Measurements from ENCODE around the gene COL24A1. TPM values are rescaled to one million over a fixed set of nuclear protein-coding genes. Genes with fewer than 3 reads are reported as not detected.
A peak's percentile ranks its signal among the peaks of the same experiment; 100 is the strongest.

The COL24A1 gene
- total and polyA plus RNA-seq, 2 of the 8 experiments (the other 6 are each of a cell fraction or from before 2014, with no cell fraction given), result 0.23 to 1.1 TPM

DNA sequence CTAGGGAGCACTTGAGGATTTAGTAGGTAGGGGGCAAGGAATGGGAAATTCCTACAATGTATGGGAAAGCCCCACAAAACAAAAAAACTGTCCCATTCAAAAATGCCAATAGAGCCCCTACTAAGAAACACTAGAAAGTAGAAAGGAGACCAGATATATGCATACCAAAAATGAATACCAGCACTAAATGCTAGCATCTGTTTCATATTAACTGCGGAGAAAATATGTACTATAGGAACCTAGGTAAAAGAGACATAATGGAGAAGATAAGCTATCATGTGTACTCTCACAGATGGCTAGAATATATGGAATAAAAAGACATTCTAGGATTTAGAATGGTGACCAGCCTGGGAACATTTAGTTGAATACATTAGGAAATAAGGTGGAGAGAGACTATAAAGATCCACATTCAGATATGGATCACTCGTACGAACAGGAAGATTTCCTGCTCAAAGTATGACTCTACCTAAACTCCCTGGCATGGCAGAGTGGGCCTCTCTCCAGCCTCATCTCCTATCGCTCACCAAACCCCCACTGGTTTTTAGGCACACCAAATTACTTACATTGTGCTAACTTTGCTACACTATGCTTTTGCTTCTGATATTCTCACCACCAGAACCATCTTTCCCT, 466.7 kb downstream of the COL24A1 start:
- H3K4me2 ChIP-seq (ENCODE audit: insufficient read depth in 1 of 2, low read depth in 2 of 2, low read length in 2 of 2), result no peak overlapping the region
- no peak overlapping the region for H3K18ac ChIP-seq (ENCODE audit: extremely low read depth, low read length)
- H3K27me3 ChIP-seq (replicated peaks in 1 of 4; ENCODE audit: control insufficient read depth in 3 of 4, extremely low read depth in 1 of 4, insufficient read depth in 3 of 4, low read length in 3 of 4), result no peaks in the 10 kb centered on the region
- no peaks in the 10 kb centered on the region for H3K4me1 ChIP-seq (replicated peaks in 1 of 4; ENCODE audit: control insufficient read depth in 3 of 4, insufficient read depth in 4 of 4, low read length in 3 of 4)
- no peak overlapping the region for H2BK20ac ChIP-seq (ENCODE audit: low read length)
- H4K8ac ChIP-seq (ENCODE audit: extremely low read depth, insufficient read depth, low read length), result no peak overlapping the region
- H3K23me2 ChIP-seq (ENCODE audit: low read depth, low read length), result no peaks in the 10 kb centered on the region
- no peaks in the 10 kb centered on the region; a peak in 1 of 4 replicates for H3K79me2 ChIP-seq (ENCODE audit: control insufficient read depth in 1 of 2, insufficient read depth in 2 of 2, low read length in 2 of 2)
- no peak overlapping the region for H2BK5ac ChIP-seq (ENCODE audit: low read depth, low read length)
- no peak overlapping the region for H3K56ac ChIP-seq (replicated peaks; ENCODE audit: insufficient read length, low read depth, low read length)
- H3K4me3 ChIP-seq (ENCODE audit: extremely low read depth in 1 of 4, insufficient read depth in 2 of 4, low read depth in 3 of 4, low read length in 4 of 4), result no peak overlapping the region
- H4K5ac ChIP-seq (ENCODE audit: insufficient read length, low read depth, low read length), result no peak overlapping the region
- FAIRE-seq (no peak), DNase-seq (ENCODE audit: low read depth in 1 of 2, low spot score in 2 of 2) (no peak)
- no peak overlapping the region for H3K4ac ChIP-seq (replicated peaks; ENCODE audit: insufficient read length, low read depth, low read length)
- 95% methylated on average over 4 of the region's 4 CpGs; no CpG with 5 or more reads in 1 of the 2 experiments for WGBS, 2 experiments (ENCODE audit: extremely low coverage in 1 of 2, insufficient coverage in 1 of 2, insufficient read length in 1 of 2, insufficient replicate concordance in 2 of 2, low coverage in 1 of 2, low lambda C conversion rate in 2 of 2, missing lambda C conversion rate in 1 of 2)
- no peak overlapping the region for H2BK15ac ChIP-seq (ENCODE audit: low read length)
- peaks cover 0 to 7% (median 0%) of the 10 kb centered on the region in 4 experiments; a peak in 3 of 8 replicates for H3K36me3 ChIP-seq (ENCODE audit: control insufficient read depth in 2 of 4, insufficient read depth in 4 of 4, low read length in 3 of 4)
- no peak overlapping the region for H2BK12ac ChIP-seq (ENCODE audit: low read depth, low read length)
- H2BK120ac ChIP-seq (replicated peaks; ENCODE audit: low read depth, low read length), result no peak overlapping the region
- no peaks in the 10 kb centered on the region for H3K79me1 ChIP-seq (ENCODE audit: low read depth, low read length)
- H3K23ac ChIP-seq (ENCODE audit: insufficient read length), result no peak overlapping the region
- ChIA-PET POLR2A (ENCODE audit: partially characterized antibody) (no interaction called here), CTCF (ENCODE audit: partially characterized antibody) (no interaction called here)
- H2AK5ac ChIP-seq (ENCODE audit: low read depth, low read length), result no peak overlapping the region
- no peaks in the 10 kb centered on the region for H4K20me1 ChIP-seq (replicated peaks in 1 of 2; ENCODE audit: control insufficient read depth in 1 of 2, insufficient read depth in 2 of 2, low read length in 2 of 2)
- H3K27ac ChIP-seq (ENCODE audit: low read depth, low read length), result no peak overlapping the region
- no peaks in the 10 kb centered on the region for H3K9me3 ChIP-seq (ENCODE audit: insufficient read depth in 2 of 2, low read depth in 1 of 2, low read length in 1 of 2)
- no peak overlapping the region for H4K91ac ChIP-seq (replicated peaks; ENCODE audit: insufficient read length, low read length)
- peak overlapping the region; percentile 81 for H3K14ac ChIP-seq (ENCODE audit: insufficient read length)
- H2AFZ ChIP-seq (ENCODE audit: low read length), result no peak overlapping the region
- no peak overlapping the region for H3K9ac ChIP-seq (replicated peaks in 1 of 4; ENCODE audit: extremely low read depth in 1 of 4, low read depth in 3 of 4, low read length in 3 of 4)
- TF ChIP-seq, protein P1, sequence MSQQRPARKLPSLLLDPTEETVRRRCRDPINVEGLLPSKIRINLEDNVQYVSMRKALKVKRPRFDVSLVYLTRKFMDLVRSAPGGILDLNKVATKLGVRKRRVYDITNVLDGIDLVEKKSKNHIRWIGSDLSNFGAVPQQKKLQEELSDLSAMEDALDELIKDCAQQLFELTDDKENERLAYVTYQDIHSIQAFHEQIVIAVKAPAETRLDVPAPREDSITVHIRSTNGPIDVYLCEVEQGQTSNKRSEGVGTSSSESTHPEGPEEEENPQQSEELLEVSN (IDR thresholded peaks at IDR 0.05), result no peak
- no peak for TF ChIP-seq HDAC2 (IDR thresholded peaks at IDR 0.05; ENCODE audit: borderline replicate concordance in 1 of 2, low read depth in 2 of 2, low read length in 2 of 2)
- no peak for TF ChIP-seq EP300 (IDR thresholded peaks at IDR 0.05; ENCODE audit: borderline replicate concordance in 1 of 2, low read depth in 2 of 2, low read length in 2 of 2)
- no peak for TF ChIP-seq EGR1 (IDR thresholded peaks at IDR 0.05; ENCODE audit: borderline replicate concordance, low read depth, low read length)
- no peak for TF ChIP-seq TAF7 (optimal IDR thresholded peaks at IDR 0.05; ENCODE audit: borderline replicate concordance, low read depth, low read length)
- no peak for TF ChIP-seq CBX5 (IDR thresholded peaks at IDR 0.05; ENCODE audit: low read depth, low read length)
- TF ChIP-seq, protein P2, sequence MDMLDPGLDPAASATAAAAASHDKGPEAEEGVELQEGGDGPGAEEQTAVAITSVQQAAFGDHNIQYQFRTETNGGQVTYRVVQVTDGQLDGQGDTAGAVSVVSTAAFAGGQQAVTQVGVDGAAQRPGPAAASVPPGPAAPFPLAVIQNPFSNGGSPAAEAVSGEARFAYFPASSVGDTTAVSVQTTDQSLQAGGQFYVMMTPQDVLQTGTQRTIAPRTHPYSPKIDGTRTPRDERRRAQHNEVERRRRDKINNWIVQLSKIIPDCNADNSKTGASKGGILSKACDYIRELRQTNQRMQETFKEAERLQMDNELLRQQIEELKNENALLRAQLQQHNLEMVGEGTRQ (IDR thresholded peaks at IDR 0.05; ENCODE audit: low read length), result no peak
- no peak for TF ChIP-seq ZNF274 (IDR thresholded peaks at IDR 0.05; ENCODE audit: borderline replicate concordance, extremely low read depth, low read length)
- no peak for TF ChIP-seq SIX5 (IDR thresholded peaks at IDR 0.05; ENCODE audit: low read depth, low read length)
- TF ChIP-seq NRF1 (IDR thresholded peaks at IDR 0.05; ENCODE audit: low read depth, low read length), result no peak
- TF ChIP-seq FOSL1 (IDR thresholded peaks at IDR 0.05; ENCODE audit: insufficient read depth, low read depth, low read length), result no peak

Measured in H1 (cell line).